ENCODE results near the gene PRKRA.
"Not testable (repeated sequence)": the region's sequence is repeated elsewhere in the genome, so short reads cannot be mapped to it uniquely, and the experiment has no call there.

PRKRA gene

DNA sequence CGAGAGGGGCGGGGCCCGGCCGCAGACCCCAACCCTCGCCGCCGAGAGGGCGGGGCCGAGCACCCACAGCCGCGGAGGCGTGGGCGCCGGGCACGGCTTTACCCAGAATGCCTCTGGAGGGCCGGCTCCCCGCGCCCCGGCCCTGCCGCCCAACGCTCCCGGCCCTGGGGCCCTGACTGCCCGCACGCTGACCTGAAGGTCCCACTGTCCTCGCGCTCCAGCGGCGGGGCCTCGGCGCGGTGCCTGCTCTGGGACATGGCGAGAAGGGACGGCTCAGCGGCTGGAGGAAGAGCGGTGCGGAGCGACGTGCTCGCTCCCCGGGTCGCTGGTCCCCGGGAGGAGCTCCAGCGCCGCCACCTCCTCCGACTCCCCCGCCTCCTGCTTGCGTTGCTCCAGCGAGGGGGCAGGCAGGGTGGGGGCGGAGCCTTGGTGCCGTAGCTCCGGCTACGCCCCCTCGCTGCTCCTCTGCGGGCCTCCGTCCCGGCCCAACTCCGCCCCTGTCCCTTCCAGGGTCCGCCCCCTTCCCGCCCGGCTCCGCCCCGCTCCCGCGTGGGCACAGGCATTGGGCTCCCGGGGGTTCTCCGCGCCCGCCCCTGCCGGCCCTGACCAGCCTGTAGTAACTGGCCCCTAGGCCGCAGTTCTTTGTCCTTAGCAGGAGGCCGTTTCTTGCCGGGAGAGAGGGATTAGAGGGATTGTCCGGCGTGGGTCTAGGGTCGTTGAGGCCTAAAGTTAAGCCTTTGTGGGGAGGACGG lies at the start of gene PRKRA, which contains the start of gene PJVK:
Gene PRKRA, minus strand, starts transcription at position 402 of the 752 bp plus-strand sequence. Its CDS starts 145 bp downstream, at position 257.
Gene PJVK, plus strand, starts transcription at position 605 of the 752 bp plus-strand sequence. CDS start 2,032 bp downstream, outside the sequence.
- peak; percentile 98 for DNase-seq

- no peak for DNase-seq
These were observed 48.7 kb upstream of the PRKRA start for GRCh38 chr2:178499640-178500039.

DNA sequence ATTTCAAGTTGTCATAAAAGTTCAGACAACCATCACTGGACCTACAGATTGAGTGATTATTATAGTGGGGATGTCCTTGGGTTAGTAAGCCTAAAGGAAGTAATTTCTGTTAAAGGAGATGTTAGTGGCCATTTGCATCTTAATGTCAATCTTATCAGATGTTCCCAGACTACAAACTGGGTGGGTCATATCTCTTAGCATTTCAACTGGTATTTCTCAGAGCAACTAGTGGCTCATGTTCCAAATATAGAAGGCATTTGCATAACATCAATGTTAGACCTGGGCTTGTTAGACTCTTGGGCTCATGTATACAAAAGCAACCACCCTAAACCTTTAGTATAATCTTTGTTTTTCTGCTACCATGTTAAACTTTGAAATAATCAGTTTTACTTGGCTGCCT lies 47.2 kb upstream of the PRKRA start:
- DNase-seq, result no peak

DNA sequence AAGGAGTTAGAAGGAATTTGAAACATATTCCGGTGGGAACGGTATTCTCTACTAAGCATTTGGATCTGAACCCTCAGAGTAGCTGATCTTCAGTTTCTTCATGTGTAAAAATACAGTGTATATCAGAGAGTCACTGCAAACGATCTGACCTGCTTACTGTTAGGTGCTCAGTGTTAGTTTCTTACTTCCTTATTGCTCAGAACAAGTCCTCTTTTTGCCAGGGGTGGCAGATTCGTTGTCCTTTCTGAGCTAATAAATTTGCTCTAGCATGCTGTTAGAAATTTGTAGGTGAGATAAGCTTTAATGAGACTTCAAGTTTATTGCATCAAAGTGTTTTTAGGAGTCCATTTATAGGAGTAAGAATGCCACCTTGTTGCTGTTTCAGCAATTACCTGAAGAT lies 45.1 kb upstream of the PRKRA start:
- no peak for DNase-seq

GRCh38 chr2:178491612-178492011 lies 40.6 kb upstream of the PRKRA start:
- no peak for DNase-seq

GRCh38 chr2:178485356-178485755 lies 34.4 kb upstream of the PRKRA start:
- DNase-seq, result no peak

DNA sequence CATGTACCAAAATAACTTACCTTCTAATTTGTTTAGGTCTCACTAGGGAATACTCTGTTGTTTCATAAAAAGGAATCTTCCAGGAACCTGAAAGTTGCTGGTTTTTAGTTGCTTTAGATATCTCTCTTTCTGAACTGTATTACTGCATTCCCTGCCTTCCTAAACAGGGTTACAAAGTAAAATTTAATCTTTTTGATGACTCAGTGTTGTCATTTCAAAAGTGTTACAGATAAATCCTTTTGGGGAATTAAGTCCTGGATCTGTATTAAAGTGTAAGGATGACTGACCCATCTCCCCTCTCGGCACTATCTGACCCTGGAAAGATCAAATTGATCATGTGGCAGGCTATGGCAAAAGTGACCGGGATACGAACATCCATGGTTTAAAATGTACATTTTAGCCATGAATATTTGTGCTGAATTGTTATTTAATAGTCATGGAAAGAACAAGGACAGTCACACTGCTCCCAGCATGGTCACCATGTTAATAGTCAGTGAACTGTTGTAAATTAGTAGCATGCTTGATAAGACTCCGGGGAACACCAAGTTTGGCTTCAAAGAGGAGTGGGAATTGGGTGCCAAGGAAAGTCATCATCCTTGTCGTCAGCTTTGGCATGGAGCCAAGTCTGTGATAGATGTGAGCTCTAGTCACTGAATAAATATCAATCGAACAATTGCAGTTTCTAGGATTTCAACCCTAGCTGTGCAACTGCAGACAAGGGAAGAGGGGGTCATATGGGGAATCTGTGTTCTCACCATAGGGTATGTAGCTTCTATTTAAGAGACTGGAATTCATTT lies 33.5 kb upstream of the PRKRA start:
- no peak for DNase-seq

DNA sequence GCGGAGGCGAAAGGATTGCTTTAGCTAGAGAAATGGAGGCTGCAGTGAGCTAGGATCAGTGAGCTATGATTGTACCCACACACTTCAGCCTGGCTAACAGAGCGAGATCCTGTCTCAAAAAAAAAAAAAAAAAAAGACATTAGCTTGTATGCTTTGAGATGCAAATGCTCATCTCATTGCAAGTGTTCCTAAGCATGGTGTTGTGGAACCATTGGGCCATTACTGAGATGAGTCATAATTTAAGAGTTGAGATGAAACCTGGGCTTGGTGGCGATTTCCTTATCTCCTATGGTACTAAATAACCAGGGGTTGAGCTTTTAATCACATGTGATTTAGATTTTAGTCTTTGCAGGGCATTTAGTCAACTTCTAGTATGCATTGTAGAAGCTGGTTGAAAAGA lies 31.5 kb upstream of the PRKRA start:
- DNase-seq, result peak; percentile 61

DNA sequence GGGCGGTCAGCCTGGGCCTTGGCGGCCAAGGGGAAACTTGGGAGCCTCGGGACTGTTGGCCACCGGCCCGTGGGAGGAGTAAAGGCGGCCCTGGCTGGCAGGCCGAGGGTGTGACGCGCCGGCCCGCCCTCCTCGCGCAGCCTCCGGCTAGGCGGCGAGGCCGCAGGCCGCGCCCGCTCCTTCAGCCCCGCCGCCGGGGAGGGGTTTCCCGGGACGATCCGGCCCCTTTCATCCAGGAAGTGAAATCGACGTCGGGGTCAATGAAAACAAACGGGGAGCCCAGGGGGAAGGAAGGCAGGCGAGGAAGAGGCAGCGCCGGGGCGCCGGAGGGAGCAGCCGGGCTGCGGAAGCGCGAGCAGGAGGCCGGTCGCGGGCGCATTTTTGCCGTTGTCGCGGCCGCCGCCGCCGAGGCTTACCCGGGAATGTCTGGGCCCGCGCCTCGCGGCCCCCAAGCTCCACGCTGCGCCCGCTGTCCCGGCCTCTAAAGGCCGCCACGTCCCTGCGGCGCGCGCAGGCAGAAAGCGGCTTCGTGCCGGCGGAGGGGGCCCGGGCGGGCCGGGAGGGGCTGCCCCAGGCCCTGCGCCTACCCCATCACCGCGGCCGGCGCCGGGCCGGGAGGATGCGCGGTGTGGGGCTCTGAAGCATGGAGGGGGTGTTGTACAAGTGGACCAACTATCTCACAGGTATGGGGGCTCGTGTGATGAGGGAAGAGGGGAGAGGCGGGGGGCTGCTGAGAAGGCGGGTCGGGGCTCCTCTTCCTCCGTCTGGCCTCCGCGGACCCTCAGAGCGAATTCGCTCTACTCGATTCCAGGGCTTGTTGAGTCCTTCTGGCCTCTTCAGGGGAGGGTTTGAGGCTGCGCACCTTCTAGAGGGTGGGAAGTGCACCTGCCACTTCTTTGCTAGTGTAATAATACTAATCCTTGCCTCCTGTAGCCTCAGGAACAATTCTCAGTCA lies 29.5 kb upstream of the PRKRA start, which contains the start of gene PLEKHA3:
Gene PLEKHA3, plus strand, starts transcription at position 231 of the 955 bp plus-strand sequence. Its CDS starts 413 bp downstream, at position 644.
- peak; percentile 90 for DNase-seq

GRCh38 chr2:178479758-178480226 lies 28.8 kb upstream of the PRKRA start:
- DNase-seq, result no peak

GRCh38 chr2:178479275-178479616 lies 28.3 kb upstream of the PRKRA start:
- DNase-seq, result no peak

- DNase-seq, result peak; percentile 88
These were observed 27.7 kb upstream of the PRKRA start, which contains the start of gene FKBP7 for GRCh38 chr2:178478439-178479274. FKBP7 (minus strand) TSS chr2:178478600; CDS start chr2:178478499, 101 bp downstream.

DNA sequence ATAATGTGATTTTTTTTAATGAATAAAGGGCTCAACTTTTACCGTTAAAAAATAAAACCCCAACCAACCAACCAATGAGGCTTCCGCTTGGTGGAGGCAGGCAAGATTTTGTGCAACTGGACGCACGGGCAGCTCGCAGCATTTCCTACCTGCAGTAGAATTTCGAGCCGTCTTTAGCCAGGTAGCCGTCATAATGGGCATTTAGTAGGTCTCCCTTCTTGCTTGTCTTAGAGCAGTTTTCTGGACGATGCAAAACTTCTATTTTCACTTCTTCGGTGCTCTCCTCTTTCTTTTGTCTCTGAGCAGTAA lies 27.1 kb upstream of the PRKRA start:
- DNase-seq, result peak; percentile 20

DNA sequence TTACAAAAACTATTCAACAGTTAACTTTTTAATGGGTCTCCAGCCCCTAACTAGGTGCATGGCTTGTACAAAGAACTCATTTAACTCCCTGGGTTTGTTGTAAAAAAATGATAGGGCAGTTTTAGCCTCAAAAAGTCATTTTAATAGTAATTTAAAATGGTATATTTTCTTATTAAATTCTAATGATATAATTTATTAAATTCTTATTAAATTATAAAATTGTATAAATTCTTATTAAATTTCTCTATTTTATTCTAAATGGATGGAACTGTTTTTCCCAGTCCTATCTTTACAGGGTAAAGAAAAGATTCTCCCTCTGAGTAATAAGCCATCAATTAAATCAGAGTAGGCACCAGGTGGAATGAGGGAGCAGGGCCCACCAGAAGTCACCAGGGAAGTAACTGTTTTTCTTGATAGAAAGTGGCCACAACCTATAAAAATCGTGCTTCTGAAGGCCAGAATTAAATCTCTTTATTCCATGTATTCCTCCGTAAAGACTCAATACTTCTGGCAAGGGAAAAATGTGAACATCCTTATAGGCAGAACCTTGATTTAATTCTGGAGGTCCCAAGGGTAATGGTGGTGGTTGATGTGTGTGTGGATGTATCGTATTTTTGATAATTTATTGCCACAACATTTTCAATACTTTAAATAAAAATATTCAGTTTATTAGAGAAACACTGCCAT lies 26.6 kb upstream of the PRKRA start:
- DNase-seq, result no peak

DNA sequence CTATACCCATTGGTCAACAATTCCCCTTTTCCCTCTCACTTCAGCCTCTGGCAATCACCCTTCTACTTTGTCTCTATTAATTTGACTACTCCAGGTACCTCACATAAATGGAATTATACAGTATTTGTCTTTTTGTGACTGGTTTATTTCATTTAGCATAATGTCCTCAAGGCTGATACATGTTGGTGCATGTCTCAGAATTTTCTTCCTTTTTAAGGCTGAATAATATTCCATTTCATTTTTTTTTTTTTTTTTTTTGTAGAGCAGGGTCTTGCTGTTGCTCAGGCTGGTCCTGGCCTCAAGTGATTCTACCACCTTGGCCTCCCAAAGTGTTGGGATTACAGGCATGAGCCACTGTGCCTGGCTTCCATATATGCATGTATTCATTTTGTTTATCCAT lies 25.5 kb upstream of the PRKRA start:
- no peak for DNase-seq

GRCh38 chr2:178474560-178474959 lies 23.6 kb upstream of the PRKRA start:
- DNase-seq, result no peak

- DNase-seq, result no peak
These were observed 23.0 kb upstream of the PRKRA start for GRCh38 chr2:178473931-178474330.

DNA sequence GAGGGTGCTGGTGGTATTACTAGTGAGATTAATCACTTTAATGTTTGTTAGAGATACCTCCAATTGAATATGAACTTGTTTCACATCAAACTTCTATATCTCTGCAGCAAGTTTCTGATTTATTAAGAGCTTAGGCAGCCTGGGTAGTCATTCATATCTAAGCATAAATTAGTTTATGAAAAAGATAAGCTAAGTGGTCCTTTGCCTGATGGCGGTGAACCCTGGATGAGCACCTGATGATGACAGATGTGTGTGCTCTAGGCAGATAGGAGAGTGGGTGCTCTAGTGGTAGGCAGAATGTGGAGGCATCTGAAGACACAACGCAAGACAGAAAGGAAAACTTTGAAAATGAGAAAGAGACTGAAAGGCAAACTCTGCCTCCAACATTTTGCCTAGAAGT lies 22.4 kb upstream of the PRKRA start:
- DNase-seq, result no peak

GRCh38 chr2:178471313-178471712 lies 20.3 kb upstream of the PRKRA start:
- not testable (repeated sequence) for DNase-seq

DNA sequence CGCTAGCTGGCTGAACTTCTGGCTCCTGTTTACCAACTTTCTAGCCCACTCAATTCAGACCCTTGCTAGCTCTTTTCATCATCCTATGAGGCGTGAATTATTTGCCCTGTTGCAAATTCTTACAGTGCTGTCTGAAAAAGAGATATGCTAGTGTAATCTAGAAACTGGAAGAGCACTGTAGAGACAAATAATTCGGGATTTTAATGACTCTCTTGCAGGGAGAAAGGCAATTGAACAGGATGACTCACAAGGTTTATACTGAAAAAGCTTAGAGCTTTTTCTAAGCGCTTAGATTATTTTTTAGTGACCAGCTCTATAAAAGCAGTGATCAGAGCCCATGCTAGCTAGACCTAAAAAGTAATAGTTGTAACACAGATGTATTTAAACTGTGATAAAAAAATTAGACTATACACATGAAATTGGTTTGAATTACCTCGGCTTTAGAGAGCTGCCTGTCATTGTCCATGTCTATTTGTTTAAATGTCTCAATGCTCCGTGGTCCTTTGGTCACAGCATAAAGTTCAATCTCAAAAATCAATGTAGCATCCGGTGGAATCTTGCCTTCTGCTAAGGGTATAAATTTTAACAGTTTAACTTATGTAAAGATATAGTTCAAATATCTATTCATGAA lies 18.4 kb upstream of the PRKRA start:
- no peak for DNase-seq
